HT1080 (cell line): ENCODE measurements around the gene HIBADH. TPM values are rescaled to one million over a fixed set of nuclear protein-coding genes. Genes with fewer than 3 reads are reported as not detected.
"Not testable (repeated sequence)": the region's sequence is repeated elsewhere in the genome, so short reads cannot be mapped to it uniquely, and the experiment has no call there.

Experiments used
- DNase-seq: peaks from one replicate; pipeline ENCODE4 v3.0.0-alpha.2; 2015; ENCODE audit warnings: low read depth
- total RNA-seq: library from RNA; depleted of rRNA; stranded (reverse); fragments of >200 nt; shearing (Covaris generic); gene quantifications from 2 replicates; pipeline ENCODE4 v1.2.3, GENCODE V29; 2014

The HIBADH gene
- total RNA-seq, 1 experiment from 2014 or later = 36.8 TPM

DNA sequence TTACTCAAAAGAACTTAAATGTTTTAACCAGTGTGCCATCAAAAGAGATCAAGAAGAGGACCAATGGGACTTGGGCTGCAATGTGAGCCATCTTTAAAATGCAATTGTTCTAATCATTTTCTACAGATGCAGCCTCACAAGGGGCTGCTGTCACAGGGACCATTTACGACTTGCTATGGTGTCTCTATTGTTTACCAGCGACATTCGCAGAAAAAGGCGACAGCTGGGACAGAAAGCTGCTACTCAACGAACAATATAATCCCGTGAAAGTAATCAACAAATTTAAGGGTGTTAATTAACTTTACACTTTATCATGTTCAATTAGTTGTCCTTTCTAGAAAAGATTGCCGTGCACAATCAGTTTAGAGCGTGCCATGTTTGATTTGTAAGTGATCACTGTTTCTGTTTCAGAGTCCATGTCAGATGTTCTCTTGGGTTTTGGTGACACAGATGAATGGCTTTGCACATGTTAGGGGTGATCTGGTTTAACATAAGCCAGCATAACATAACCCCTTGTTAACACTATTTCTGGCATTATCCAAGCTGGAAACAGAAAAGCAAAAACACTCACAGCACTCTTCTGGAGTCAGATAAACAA is 110.8 kb downstream of the HIBADH start:
- DNase-seq = no peak

DNA sequence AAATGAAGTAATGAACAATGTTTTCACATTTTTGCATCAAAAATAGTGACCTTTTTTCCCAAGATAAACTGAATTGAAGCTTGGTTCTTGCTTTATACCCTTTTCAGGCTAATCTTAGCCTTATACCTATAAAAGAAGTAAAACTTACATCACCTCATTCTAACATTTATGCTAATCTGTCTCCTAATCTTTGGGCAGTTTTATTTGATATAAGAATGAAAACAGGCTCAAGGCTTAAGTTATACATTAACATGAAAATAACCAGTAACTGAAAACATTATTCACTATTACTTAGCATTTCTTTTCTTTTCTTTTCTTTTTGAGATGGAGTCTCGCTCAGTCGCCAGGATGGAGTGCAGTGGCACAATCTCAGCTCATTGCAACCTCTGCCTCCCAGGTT is 113.1 kb downstream of the HIBADH start:
- DNase-seq = no peak

DNA sequence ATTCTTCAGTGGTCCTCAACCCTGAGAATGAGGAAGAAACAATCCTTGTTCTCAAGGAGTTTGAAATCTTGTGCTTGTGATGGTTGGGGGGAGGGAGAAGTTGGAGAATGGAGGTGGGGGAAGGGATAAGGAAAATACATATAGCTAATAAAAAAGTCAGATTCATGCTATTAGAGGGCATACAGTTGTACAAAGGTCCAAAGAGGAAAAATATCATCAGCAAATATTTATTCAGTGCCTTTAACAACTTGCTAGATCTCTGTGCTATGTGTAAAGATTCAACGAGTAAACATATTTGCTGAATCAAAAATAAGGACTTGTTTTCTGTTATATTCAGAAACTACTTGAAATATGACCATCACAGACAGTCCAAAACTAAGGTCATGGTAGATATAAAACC is 114.4 kb downstream of the HIBADH start:
- no peak for DNase-seq

DNA sequence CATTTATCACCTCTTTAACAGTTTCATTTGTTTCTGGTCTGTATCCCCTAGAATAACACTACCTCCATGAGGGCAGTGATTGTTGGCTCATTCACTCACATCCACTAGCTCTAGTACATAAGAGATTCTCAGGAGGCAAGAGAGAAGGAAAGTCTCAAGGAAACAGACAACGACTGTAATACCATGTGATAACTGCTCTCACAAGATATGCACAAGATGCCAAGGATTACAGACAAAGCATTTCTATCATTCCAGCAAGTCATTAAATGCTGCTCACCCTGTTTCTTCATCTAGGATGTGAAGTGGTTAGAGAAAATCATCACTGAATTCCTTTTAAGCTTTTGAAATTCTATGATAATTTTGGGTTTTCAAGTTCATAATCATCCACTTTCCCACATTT is 115.3 kb downstream of the HIBADH start:
- no peak for DNase-seq

DNA sequence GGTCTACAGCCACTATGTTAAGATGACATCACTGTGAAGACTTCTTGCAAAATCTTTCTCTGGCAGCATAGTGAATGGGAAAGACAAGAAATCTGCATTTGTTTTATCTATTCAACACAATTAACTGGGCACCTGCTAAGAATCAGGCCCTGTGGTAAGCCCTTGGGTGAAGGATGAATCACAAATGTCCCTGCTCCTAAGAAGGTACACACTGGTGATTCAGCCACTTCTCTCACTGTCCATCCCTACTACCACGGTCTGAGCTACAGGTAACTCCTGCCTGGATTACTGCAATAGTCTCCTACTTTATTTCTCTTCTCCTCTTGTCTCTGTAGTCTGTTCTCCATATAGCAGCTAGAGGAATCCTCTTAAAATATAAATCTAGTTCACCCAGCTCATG is 116.1 kb downstream of the HIBADH start:
- DNase-seq = no peak

DNA sequence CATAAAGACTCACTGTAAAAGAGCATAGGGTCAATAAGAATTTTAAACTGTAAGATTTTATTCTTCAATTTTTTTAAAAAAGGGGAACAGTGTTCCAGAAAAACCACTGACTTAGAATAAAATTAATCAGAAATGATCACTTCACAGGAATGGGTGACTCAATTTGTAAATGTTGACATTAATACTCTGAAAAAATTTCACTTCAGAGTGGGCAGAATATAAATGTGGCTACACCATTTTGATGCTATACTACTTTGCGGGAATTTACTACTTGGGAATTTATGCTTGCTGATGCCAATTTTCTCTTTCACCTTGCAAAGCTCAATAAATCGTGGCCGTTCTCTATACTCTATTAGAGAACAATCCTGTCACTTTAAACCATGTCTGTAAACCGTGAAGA is 126.9 kb downstream of the HIBADH start:
- no peak for DNase-seq

DNA sequence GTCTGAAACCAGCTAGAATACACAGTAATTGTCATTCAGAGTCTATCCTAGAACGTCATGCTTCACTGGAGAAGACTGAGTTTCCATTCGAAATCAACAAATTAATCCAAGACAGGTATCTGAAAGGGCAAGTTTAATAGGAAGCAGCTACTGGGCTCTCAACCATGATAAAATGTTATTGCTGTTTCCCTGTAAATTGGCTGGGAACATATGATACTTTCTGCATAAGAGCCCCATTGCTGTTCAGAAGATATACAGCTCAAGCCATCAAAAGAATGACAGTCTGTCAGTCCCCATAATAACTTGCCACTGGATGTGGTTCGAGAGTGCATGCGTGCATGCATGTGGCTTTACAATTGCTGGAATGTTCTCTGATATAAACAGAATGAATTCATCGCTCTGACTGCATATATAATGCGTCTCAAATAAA is 129.0 kb downstream of the HIBADH start:
- DNase-seq = no peak

DNA sequence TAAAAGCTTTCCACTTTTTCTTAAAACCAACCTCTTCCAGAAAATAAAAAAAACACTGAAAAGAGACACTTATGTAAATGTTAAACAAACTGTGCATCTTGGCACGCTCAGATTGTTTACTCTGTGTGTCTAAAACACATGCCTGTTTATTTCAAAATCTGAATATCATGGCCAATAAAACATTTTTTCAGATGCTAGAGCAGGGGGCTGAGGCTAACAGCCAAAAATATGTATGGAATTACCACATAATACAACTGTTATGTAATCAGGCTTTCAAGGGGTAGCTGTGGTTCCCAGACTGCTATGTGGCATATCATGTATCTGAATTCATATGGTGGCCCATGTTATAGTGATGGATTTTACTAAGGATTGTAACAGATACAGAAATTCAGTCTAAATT is 130.4 kb downstream of the HIBADH start:
- DNase-seq = no peak

DNA sequence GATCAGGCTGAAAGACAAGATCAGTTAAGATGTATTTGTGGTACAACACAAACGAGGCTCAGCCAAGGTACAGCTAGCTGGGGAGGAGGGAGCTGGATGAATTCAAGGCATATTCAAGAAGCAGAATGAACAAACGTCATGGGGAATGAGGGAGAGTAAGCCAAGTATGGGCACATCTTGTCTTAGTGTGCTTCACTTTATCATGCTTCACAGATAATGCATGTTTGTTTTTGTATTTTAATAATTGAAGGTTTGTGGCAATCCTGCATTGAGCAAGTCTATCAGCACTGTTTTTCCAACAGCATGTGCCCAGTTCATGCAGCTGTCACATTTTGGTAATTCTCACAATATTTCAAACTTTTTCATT is 135.4 kb downstream of the HIBADH start:
- DNase-seq = no peak

DNA sequence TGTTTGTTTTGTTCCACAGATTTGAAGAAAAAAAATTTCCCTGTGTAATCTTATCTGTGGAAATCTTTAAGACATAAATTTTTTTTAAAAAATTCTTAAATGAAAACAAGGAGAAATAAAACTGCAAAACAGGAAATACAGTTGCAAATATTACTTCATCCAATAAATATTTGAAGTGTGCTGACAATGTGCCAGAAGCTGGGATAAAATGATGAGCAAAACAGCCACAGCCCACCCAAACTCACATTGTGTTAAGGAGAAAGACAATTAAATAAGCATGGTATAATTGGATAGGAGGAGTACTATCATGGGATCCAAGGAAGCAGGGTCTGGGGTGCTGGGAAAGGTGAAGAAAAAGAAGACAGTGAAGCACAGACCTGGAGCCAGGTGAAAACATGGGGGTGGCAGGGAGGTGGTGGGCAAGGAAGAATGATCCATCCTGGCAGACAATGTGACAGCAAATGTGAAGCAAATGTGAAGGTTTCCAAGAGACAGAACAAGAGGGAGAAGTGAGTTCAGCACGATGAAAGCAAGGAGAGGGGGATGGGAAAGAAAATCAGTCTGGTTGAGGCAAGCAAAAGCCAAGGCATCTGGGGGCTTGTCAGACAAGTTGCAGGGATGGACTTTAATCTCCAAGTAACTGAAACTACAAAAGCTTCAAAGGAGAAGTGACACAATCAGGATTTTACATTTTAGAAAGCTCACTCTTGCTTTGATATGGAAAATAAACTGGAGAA is 135.9 kb downstream of the HIBADH start:
- no peak for DNase-seq

DNA sequence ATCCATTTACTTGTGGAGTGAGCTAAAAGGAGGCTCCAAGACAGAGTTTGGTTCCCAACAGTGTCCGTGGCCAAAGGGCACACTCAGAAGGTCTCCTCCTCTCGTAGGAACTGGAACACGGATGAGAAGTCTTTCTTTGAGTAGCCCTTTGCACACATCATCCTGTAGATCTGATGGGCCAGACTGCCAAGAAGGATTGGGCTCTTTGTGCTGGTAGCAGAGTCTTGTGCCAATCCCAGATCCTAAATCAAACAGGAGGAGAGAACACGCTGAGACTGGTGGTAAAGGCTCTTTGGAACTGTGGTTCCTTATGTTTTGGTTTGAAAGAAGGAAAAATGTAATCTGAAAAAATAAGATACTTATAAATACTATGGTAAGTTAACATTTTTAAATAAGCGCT is 136.6 kb downstream of the HIBADH start:
- DNase-seq = no peak

DNA sequence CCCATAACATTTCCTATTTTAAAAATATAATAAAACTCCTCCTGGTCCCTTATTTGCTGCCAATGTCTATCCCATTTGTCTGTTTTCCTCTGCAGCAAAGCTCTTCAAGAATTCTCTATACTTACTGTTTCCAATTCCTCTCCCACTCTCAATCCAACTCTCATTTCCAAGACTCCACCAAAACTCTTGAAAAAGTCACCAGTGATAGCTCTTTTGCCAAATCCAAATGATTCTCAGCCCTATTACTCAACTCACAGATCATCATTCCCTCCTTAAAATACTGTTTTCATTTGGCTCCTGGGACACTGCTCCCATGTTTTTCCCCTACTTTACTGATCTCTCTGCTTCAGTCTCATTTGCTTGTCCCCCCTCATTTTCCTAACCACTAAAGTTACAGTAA is 139.4 kb downstream of the HIBADH start:
- DNase-seq = no peak

DNA sequence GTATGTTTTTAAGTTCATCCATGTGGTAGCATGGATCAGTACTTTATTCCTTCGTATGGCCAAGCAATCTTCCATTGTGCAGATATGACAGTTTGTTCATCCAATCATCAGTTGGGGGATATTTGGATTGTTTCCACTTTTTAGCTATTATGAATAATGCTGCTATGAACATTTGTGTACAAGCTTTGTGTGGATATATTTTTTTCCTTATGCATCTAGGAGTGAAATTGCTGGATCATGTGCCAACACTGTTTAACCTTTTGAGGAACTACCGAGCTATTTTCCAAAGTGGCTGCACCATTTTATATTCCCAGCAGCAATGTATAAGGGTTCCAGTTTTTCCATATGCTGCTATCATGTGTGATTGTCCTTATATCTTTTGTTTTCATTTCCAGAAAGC is 140.1 kb downstream of the HIBADH start:
- no peak for DNase-seq

DNA sequence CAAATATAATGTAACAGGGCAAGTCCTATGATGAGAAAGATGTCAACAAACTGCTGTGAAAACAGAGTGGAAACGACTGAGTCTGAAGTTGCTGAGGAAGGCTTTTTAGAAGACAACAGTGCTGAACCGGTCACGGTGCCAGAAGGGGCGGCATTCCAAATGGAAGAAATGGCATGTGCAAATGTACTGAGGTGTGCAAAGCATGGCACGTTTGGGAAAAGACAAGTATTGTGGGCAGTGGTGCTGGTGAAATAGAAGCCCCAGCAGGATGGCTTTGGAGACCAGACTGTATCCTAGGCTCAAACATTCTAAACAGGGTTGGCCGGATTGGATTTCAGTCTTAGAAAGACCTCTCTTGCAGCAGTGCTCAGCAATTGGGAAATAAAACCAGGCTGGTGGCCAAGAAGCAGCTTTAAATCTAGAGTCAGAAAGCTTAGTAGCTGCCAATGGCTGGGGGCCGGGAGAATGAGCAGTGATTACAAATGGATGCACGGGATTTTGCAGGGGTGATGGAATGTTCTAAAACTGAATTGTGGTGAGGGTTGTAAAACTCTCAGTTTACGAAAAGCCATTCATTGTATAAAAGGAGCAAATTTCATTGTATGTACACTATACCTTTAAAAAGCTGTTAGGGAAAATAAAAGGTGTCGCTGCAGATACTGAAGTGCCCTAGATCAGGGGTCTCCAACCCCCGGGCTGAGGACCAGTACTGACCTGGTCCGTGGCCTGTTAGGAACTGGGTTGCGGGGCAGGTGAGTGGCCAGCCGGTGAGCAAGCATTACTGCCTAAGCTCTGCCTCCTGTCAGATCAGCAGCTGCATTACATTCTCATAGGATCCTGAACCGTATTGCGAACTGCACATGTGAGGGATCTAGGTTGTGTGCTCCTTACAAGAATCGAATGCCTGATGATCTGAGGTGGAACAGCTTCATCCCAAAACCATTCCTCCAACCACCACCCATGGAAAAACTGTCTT is 141.6 kb downstream of the HIBADH start:
- no peak for DNase-seq

DNA sequence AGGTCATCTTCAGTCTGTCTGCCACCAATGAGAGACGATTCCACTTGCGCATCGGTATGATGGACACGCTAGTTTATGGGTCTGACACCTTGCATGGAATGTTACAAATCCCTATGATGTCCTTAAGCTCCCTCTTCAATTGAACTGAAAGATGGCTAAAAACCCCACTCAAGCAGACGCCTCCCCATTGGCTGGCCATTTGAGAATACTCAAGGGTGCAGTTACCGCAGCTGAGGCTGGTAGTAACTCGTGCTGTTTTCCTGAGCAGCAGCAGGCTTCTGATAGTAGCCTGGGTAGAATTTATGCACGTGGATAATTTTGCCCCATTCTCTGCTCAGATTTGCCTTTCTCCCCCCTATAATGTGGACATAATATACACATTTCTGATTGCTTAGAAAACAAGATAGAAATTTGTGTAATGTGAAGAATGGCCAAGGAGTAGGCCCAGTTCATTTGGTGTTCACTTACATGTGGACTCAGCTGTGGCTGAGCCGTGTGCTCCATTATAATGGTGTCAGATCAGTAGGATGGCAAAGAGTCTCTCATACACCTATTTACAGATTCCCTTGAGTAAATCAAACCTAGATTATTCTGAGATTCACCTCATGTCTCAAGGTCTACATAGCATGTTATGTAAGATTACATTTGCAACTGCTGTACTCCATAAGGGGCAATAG is 142.8 kb downstream of the HIBADH start:
- no peak for DNase-seq

DNA sequence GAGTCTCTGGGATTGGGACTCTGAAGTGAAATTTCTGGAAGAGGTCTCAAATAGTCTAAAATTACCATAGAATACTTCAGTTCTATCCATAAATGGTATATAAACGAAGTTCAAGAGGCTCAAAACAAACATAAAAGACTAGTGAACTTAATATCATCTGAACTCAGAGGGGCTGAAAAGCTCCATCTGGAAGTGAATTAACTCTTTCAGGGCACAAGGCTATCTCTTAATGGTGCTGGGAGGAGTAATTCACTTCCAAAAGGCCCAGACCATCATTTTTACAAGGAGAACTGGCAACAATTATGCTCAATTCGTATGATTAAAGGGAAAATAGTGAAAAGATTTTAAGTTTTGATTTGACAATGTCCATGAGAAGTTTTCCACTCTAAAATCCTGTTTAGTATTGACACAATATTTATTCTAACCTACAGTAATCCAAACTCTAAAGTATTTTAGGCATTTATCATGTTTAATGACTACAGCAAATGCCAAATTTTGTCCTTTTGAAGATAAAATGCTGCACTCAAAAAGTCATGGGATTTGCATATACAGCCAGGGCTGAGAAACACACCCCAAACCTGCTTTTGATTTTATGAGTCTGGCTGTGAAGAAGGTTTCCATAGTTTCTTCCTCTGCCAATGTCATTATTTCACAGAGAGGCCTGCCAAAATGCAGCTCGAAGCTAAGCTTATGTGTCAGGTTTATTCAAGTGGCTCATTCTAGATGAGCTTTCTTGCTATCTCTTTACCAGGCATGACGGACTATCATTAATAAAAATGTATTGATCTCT is 143.9 kb downstream of the HIBADH start:
- DNase-seq = no peak

DNA sequence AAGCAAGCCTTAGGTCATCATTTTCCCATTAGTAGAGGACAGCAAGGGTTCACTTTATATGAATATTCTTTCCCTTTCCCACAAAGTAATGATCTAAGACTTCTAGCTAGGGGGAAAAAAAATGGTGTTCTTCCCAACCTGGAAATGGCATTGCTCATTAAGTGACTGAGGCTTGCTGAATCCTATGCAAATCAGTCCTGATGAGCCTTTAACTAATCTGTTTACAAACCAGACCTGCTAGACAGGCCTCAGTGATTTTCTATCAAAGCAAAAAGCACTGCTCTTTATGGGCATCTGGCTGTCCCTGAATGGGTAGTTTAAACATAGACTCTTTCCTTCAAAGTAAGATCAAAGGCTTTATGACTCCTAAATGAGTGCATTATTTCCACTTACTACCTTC is 146.3 kb downstream of the HIBADH start:
- DNase-seq = no peak

DNA sequence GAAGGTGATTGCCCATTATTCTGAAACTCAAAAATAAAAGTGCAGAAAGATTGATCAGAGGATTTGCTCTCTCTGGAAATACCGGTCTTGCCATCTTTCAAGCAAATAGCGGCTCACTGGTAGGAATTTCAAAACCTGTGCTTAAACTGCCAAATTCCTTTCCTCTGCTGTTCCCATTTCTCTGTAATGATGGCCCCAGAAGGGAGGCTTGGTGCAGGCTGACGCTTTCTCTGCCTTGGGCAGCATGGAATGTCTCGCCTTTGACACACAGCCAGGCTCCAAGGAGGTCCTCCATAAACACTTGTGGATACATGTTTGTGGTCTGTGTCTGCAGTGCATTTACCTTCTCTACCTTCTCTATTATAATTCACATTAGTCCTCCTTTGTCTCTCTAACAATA is 146.8 kb downstream of the HIBADH start:
- no peak for DNase-seq

DNA sequence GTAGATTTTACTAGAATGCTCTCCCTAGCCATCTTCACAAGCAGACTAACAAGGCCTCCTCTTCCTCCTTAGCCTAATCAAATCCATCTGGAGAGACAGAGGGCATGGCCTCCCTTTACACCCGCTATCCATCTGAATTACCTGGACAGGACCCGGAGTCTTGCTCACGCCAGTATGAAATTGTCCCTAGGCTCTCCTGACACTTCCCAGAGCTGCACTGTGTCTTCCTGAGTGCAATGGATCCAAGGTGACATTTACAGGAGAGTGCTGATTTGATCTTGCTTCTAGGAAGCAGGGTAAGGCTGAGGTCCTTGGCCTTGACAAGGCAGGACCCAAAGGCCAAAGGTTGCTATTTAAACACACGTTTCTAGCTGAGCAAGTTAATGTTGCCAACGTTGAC is 147.8 kb downstream of the HIBADH start:
- DNase-seq = no peak

DNA sequence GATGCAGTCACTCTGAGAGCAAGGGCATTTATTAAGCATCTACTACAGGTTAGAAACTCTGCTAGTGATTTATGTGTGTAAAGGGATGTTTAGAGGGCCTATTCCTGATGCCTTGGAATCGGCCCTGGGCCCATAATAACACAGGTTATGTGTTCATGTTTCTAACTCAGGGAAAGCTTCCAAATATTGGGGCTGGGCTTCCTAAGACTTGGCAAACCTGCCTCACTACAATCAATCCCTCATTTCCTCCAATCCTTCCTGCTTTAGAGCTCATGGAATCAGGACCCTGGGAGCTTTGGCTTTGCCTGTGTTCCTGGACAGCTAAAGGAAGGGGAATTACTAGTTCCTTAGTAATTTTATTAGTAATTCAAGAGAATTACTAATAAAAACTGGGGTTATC is 148.8 kb downstream of the HIBADH start:
- no peak for DNase-seq

DNA sequence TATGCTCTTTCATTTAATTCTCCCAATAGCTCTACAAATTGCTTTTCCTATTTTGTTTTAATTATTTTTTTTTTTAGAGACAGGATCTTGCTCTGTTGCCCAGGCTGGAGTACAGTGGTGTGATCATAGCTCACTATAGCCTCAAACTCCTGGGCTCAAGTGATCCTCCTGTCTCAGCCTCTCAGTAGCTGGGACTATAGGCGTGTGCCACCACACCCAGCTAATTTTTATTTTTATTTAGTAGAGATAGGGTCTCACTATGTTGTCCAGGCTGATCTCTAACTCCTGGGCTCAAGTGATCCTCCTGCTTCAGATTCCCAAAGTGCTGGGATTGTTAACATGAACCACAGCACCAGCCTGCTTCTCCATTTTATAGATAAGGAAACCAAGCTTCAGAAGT is 151.3 kb downstream of the HIBADH start:
- not testable (repeated sequence) for DNase-seq
